Peyer's patch (tissue), 4 donors: Measurements from ENCODE around the gene UTP4.

Experiments
- POLR2A ChIP-seq, 2 donors: fragments of 450-650 bp; IDR thresholded peaks; one replicate each; pipeline ENCODE4 v1.5.1; 2017; ENCODE audit warnings: antibody characterized with exemption in 2 of 2, mild to moderate bottlenecking in 2 of 2, moderate library complexity in 2 of 2
- TF ChIP-seq, protein P1 (sequence below), 6 experiments: fragments of 450-650 bp in 4 of 6; fragments of 200-600 bp in 2 of 6; sonication (generic) in 1 of 6; IDR thresholded peaks; one replicate each; pipeline ENCODE4 v1.5.1; 2017 to 2019; ENCODE audit warnings: antibody characterized with exemption in 6 of 6, mild to moderate bottlenecking in 3 of 6, moderate library complexity in 1 of 6

GRCh38 chr16:69089091-69089910 lies 43.1 kb upstream of the UTP4 start:
- TF ChIP-seq POLR2A (IDR thresholded peaks at IDR 0.05) = no peak
- TF ChIP-seq, protein P1, sequence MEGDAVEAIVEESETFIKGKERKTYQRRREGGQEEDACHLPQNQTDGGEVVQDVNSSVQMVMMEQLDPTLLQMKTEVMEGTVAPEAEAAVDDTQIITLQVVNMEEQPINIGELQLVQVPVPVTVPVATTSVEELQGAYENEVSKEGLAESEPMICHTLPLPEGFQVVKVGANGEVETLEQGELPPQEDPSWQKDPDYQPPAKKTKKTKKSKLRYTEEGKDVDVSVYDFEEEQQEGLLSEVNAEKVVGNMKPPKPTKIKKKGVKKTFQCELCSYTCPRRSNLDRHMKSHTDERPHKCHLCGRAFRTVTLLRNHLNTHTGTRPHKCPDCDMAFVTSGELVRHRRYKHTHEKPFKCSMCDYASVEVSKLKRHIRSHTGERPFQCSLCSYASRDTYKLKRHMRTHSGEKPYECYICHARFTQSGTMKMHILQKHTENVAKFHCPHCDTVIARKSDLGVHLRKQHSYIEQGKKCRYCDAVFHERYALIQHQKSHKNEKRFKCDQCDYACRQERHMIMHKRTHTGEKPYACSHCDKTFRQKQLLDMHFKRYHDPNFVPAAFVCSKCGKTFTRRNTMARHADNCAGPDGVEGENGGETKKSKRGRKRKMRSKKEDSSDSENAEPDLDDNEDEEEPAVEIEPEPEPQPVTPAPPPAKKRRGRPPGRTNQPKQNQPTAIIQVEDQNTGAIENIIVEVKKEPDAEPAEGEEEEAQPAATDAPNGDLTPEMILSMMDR (IDR thresholded peaks at IDR 0.05) = no peak
